Progenitor cell of endocrine pancreas (in vitro differentiated cells): ENCODE data around the gene CATSPER1. TPM values are rescaled to one million over a fixed set of nuclear protein-coding genes. Genes with fewer than 3 reads are reported as not detected.

Source experiments
- DNase-seq: peaks from one replicate; pipeline ENCODE4 v3.0.0; 2021; ENCODE audit warnings: low spot score; ENCODE audit not compliant: unreplicated experiment
- H3K27ac Mint-ChIP-seq: 2 replicates; pipeline ENCODE4 v1.8.0; 2021; ENCODE audit warnings: mild to moderate bottlenecking, moderate library complexity, mixed read lengths
- H3K27me3 Mint-ChIP-seq: 2 replicates; pipeline ENCODE4 v1.8.0; 2021; ENCODE audit warnings: mixed read lengths
- H3K36me3 Mint-ChIP-seq: 2 replicates; pipeline ENCODE4 v1.8.0; 2022; ENCODE audit warnings: mixed read lengths; ENCODE audit not compliant: insufficient read depth
- H3K4me1 Mint-ChIP-seq: 2 replicates; pipeline ENCODE4 v1.8.0; 2021; ENCODE audit warnings: low read depth, mixed read lengths
- H3K4me3 Mint-ChIP-seq: 2 replicates; pipeline ENCODE4 v1.8.0; 2021; ENCODE audit warnings: low read depth, mild to moderate bottlenecking, moderate library complexity, mixed read lengths
- H3K9me3 Mint-ChIP-seq: 2 replicates; pipeline ENCODE4 v1.8.0; 2021; ENCODE audit warnings: low read depth, mixed read lengths
- total RNA-seq: library from RNA; stranded (reverse); gene quantifications from 2 replicates; pipeline ENCODE4 v1.2.1, GENCODE V29; 2021
- TF ChIP-seq, protein P1 (sequence below): fragments of 200-600 bp; sonication (generic); IDR thresholded peaks from one replicate; pipeline ENCODE4 v1.5.0; 2021; ENCODE audit warnings: antibody characterized with exemption, mild to moderate bottlenecking; ENCODE audit not compliant: unreplicated experiment

Gene CATSPER1
- total RNA-seq, 1 donor from 2014 or later: not detected

DNA sequence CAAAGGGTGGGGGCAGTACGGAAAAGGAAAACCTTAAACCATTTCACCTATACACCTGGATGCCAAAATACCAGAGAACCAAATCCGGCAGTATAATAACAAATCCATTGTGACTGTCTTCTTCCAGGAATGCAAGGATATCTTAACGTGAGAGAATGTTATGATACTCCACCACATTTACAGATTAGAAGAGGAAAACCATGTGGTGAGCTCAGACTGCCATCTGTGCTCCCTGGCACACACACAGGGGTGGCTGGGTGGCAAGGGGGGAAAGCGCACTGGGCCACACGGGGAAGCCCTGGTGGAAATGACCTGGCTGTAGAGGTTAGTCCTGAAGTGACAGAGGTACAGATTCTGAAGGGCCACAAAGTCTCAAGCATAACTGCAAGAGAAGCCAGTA, 34.2 kb downstream of the CATSPER1 start:
- H3K36me3 Mint-ChIP-seq: peaks cover 5% of the 10 kb centered on the region
- H3K27ac Mint-ChIP-seq: no peak overlapping the region
- no peak for DNase-seq
- H3K4me1 Mint-ChIP-seq: no peaks in the 10 kb centered on the region
- TF ChIP-seq, protein P1, sequence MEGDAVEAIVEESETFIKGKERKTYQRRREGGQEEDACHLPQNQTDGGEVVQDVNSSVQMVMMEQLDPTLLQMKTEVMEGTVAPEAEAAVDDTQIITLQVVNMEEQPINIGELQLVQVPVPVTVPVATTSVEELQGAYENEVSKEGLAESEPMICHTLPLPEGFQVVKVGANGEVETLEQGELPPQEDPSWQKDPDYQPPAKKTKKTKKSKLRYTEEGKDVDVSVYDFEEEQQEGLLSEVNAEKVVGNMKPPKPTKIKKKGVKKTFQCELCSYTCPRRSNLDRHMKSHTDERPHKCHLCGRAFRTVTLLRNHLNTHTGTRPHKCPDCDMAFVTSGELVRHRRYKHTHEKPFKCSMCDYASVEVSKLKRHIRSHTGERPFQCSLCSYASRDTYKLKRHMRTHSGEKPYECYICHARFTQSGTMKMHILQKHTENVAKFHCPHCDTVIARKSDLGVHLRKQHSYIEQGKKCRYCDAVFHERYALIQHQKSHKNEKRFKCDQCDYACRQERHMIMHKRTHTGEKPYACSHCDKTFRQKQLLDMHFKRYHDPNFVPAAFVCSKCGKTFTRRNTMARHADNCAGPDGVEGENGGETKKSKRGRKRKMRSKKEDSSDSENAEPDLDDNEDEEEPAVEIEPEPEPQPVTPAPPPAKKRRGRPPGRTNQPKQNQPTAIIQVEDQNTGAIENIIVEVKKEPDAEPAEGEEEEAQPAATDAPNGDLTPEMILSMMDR: no peak
- no peaks in the 10 kb centered on the region for H3K9me3 Mint-ChIP-seq
- no peaks in the 10 kb centered on the region for H3K27me3 Mint-ChIP-seq
- no peak overlapping the region for H3K4me3 Mint-ChIP-seq

DNA sequence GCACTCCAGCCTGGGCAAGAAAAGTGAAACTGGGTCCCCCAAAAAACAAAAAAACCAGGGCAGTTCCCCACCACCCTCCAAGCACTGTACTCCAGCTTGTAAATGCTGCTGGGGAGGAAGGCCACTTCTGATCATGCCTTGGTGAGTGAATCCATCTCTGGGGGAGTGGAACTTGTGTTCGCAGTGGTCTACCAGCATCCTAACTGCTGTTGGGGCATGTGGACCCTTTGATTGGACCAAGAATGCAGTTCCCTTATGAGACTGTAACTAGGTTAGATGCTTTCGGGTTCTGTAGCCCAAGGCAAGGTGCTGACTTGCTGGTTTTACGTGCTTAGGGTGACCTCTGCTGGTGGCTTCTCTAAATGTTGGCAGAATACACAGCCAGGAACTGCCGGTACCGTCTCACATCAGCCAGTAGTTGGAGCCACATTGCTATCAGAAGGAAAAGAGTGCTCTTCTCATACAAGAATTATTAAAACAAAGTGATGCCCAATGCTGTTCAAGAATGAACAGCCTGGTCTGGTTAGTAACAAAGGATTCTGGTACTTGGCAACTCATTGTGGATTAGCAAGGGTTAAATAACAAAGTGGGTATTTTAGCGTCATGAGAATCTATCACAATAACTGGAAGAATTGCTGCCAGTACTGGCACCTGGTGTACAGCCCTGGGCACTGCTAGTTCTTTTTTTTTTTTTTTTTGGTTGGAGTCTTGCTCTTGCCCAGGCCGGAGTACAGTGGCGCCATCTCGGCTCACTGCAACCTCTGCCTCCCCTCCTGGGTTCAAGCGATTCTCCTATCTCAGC, 37.3 kb downstream of the CATSPER1 start:
- H3K4me3 Mint-ChIP-seq: no peak overlapping the region
- peaks cover 2% of the 10 kb centered on the region for H3K36me3 Mint-ChIP-seq
- H3K9me3 Mint-ChIP-seq: no peaks in the 10 kb centered on the region
- H3K4me1 Mint-ChIP-seq: no peaks in the 10 kb centered on the region
- no peaks in the 10 kb centered on the region for H3K27me3 Mint-ChIP-seq
- TF ChIP-seq, protein P1: peak; percentile 88
- peak; percentile 83 for DNase-seq
- peak overlapping the region; percentile 41 for H3K27ac Mint-ChIP-seq

DNA sequence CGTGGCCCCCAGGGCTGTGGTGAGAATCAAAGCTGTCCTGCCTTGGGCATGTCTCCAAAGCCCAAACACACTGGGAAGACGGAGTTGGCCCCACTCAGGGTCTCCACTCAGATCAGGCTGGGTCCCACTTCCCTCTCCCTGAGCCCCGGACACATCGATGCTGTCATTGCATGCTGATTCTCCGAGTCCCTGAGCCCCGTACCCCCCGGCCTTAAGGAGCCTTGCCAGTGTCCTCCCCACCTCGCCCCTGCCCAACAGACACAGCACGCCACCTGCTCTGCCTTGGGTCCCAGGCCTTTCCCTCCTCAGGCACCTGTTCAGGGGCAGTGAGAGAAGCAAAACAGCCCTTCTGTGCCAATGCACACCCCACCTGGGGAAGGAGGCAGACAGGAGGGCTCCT, 38.9 kb downstream of the CATSPER1 start:
- H3K9me3 Mint-ChIP-seq: no peaks in the 10 kb centered on the region
- no peaks in the 10 kb centered on the region for H3K4me1 Mint-ChIP-seq
- H3K27ac Mint-ChIP-seq: no peak overlapping the region
- no peaks in the 10 kb centered on the region for H3K27me3 Mint-ChIP-seq
- TF ChIP-seq, protein P1: no peak
- H3K4me3 Mint-ChIP-seq: no peak overlapping the region
- no peak for DNase-seq
- H3K36me3 Mint-ChIP-seq: peaks cover 2% of the 10 kb centered on the region

GRCh38 chr11:65983589-65983987, 42.7 kb downstream of the CATSPER1 start:
- Mint-ChIP-seq H3K27ac (no peak overlapping the region), H3K27me3 (no peaks in the 10 kb centered on the region), H3K36me3 (peaks cover 2% of the 10 kb centered on the region), H3K4me1 (no peaks in the 10 kb centered on the region), H3K4me3 (no peak overlapping the region), H3K9me3 (no peaks in the 10 kb centered on the region)
- no peak for DNase-seq
- TF ChIP-seq, protein P1: no peak

- no peak for DNase-seq
- H3K27me3 Mint-ChIP-seq: no peaks in the 10 kb centered on the region
- TF ChIP-seq, protein P1: no peak
- H3K4me1 Mint-ChIP-seq: no peaks in the 10 kb centered on the region
- no peaks in the 10 kb centered on the region for H3K9me3 Mint-ChIP-seq
- H3K36me3 Mint-ChIP-seq: peaks cover 2% of the 10 kb centered on the region
- H3K4me3 Mint-ChIP-seq: no peak overlapping the region
- H3K27ac Mint-ChIP-seq: no peak overlapping the region
These were observed 43.3 kb downstream of the CATSPER1 start for GRCh38 chr11:65982824-65983588.
